DMS114 treated with DMSO at 0.1 percent for 48 hours (cell line): ENCODE measurements around the gene EXOC6.

Source experiments
- DNase-seq: peaks from one replicate; lab custom pipeline; 2025; ENCODE audit not compliant: unreplicated experiment; lab: John Stamatoyannopoulos, UW

Gene EXOC6

GRCh38 chr10:93106631-93107072 is 258.3 kb downstream of the EXOC6 start:
- DNase-seq: no peak
